ENCODE results near the gene SMCHD1.
"Not testable (repeated sequence)": the region's sequence is repeated elsewhere in the genome, so short reads cannot be mapped to it uniquely, and the experiment has no call there.

The SMCHD1 gene

GRCh38 chr18:2723207-2723606, 67.7 kb downstream of the SMCHD1 start:
- DNase-seq = no peak

- DNase-seq = no peak
These were observed 74.2 kb downstream of the SMCHD1 start for GRCh38 chr18:2729757-2730156.

- no peak for DNase-seq
These were observed 81.3 kb downstream of the SMCHD1 start for GRCh38 chr18:2736823-2737222.

GRCh38 chr18:2740082-2740481, 84.6 kb downstream of the SMCHD1 start:
- not testable (repeated sequence) for DNase-seq

GRCh38 chr18:2746274-2746673, 90.7 kb downstream of the SMCHD1 start:
- DNase-seq = no peak

- DNase-seq = no peak
These were observed 102.8 kb downstream of the SMCHD1 start for GRCh38 chr18:2758309-2758708.

- no peak for DNase-seq
These were observed 119.1 kb downstream of the SMCHD1 start for GRCh38 chr18:2774669-2775068.

- no peak for DNase-seq
These were observed 121.1 kb downstream of the SMCHD1 start for GRCh38 chr18:2776601-2777000.

- DNase-seq = no peak
These were observed 121.7 kb downstream of the SMCHD1 start for GRCh38 chr18:2777241-2777640.

GRCh38 chr18:2780750-2781149, 125.2 kb downstream of the SMCHD1 start:
- DNase-seq = no peak

- no peak for DNase-seq
These were observed 131.7 kb downstream of the SMCHD1 start for GRCh38 chr18:2787225-2787624.

- DNase-seq = no peak
These were observed 136.9 kb downstream of the SMCHD1 start for GRCh38 chr18:2792395-2792794.

- no peak for DNase-seq
These were observed 138.6 kb downstream of the SMCHD1 start for GRCh38 chr18:2794159-2794558.

GRCh38 chr18:2797951-2798350, 142.4 kb downstream of the SMCHD1 start:
- no peak for DNase-seq

GRCh38 chr18:2799369-2799768, 143.8 kb downstream of the SMCHD1 start:
- no peak for DNase-seq

- no peak for DNase-seq
These were observed 150.7 kb downstream of the SMCHD1 start for GRCh38 chr18:2805970-2806943.

GRCh38 chr18:2808640-2809039, 153.1 kb downstream of the SMCHD1 start:
- not testable (repeated sequence) for DNase-seq

- not testable (repeated sequence) for DNase-seq
These were observed 154.2 kb downstream of the SMCHD1 start for GRCh38 chr18:2809666-2810183.

- DNase-seq = no peak
These were observed 155.9 kb downstream of the SMCHD1 start for GRCh38 chr18:2811416-2811815.

GRCh38 chr18:2814928-2815327, 159.4 kb downstream of the SMCHD1 start:
- DNase-seq = no peak

GRCh38 chr18:2818281-2818680, 162.8 kb downstream of the SMCHD1 start:
- DNase-seq = no peak

- DNase-seq = no peak
These were observed 166.2 kb downstream of the SMCHD1 start for GRCh38 chr18:2821695-2822094.

- DNase-seq = no peak
These were observed 166.8 kb downstream of the SMCHD1 start for GRCh38 chr18:2822213-2822921.

- no peak for DNase-seq
These were observed 167.7 kb downstream of the SMCHD1 start for GRCh38 chr18:2823202-2823601.
